Neural cell (in vitro differentiated cells): ENCODE measurements around the gene FLYWCH1. TPM values are rescaled to one million over a fixed set of nuclear protein-coding genes. Genes with fewer than 3 reads are reported as not detected.

Experiments
- H2AFZ ChIP-seq: fragments of 200-600, 300-800 bp; sonication (generic), shearing (Covaris generic); 2 replicates; pipeline ENCODE4 v1.6.0; 2014; ENCODE audit warnings: low read depth, mild to moderate bottlenecking, antibody characterized with exemption, low read length, moderate library complexity
- H3F3A ChIP-seq: fragments of 200-600 bp; shearing (Covaris generic); 2 replicates; pipeline ENCODE4 v1.6.1; 2016; ENCODE audit warnings: mild to moderate bottlenecking, moderate library complexity, mixed read lengths, antibody characterized with exemption, low read length; ENCODE audit not compliant: insufficient read depth, poor library complexity, severe bottlenecking
- H3K27ac ChIP-seq: fragments of 200-600, 300-800 bp; sonication (generic), shearing (Covaris generic); 2 replicates; pipeline ENCODE4 v1.5.1; 2014; ENCODE audit warnings: mild to moderate bottlenecking, low read length, moderate library complexity
- H3K27me3 ChIP-seq: fragments of 300-800, 200-600 bp; sonication (generic), shearing (Covaris generic); 2 replicates; pipeline ENCODE4 v1.6.0; 2014; ENCODE audit warnings: mild to moderate bottlenecking, low read depth, low read length, moderate library complexity; ENCODE audit not compliant: insufficient read depth
- H3K36me3 ChIP-seq: fragments of 300-800, 200-600 bp; sonication (generic), shearing (Covaris generic); 2 replicates; pipeline ENCODE4 v1.5.1; 2014; ENCODE audit warnings: mild to moderate bottlenecking, antibody characterized with exemption, low read length, moderate library complexity; ENCODE audit not compliant: insufficient read depth
- H3K4me2 ChIP-seq: fragments of 300-800, 200-600 bp; sonication (generic), shearing (Covaris generic); 2 replicates; pipeline ENCODE4 v1.6.0; 2014; ENCODE audit warnings: mild to moderate bottlenecking, low read length
- H3K4me3 ChIP-seq: fragments of 300-800, 200-600 bp; sonication (generic), shearing (Covaris generic); 2 replicates; pipeline ENCODE4 v1.5.1; 2014; ENCODE audit warnings: mild to moderate bottlenecking, low read length, moderate library complexity
- H3K79me2 ChIP-seq: fragments of 200-600 bp; shearing (Covaris generic); replicated peaks from 2 replicates; pipeline ENCODE4 v1.6.0; 2014; ENCODE audit warnings: mild to moderate bottlenecking, low read length, moderate library complexity; ENCODE audit not compliant: insufficient read depth
- H3K9ac ChIP-seq: fragments of 300-800, 200-600 bp; sonication (generic), shearing (Covaris generic); 2 replicates; pipeline ENCODE4 v1.6.1; 2016; ENCODE audit warnings: mild to moderate bottlenecking, low read length, mixed read lengths
- H3K9me2 ChIP-seq: fragments of 200-600 bp; shearing (Covaris generic); 2 replicates; pipeline ENCODE4 v1.6.1; 2016; ENCODE audit warnings: mild to moderate bottlenecking, low read length, mixed read lengths; ENCODE audit not compliant: insufficient read depth
- H3K9me3 ChIP-seq: fragments of 200-600, 300-800 bp; sonication (generic), shearing (Covaris generic); 2 replicates; pipeline ENCODE4 v1.6.1; 2016; ENCODE audit warnings: mild to moderate bottlenecking, mixed run types, low read length, moderate library complexity, mixed read lengths
- H4K20me1 ChIP-seq: fragments of 200-600 bp; shearing (Covaris generic); 2 replicates; pipeline ENCODE4 v1.6.1; 2016; ENCODE audit warnings: mild to moderate bottlenecking, mixed run types; ENCODE audit not compliant: insufficient read depth
- EZH2 ChIP-seq: fragments of 200-600, 300-800 bp; shearing (Covaris generic), sonication (generic); IDR thresholded peaks from 2 replicates; pipeline ENCODE4 v1.6.1; 2014; ENCODE audit warnings: antibody characterized with exemption, low read length, borderline replicate concordance, mild to moderate bottlenecking; ENCODE audit not compliant: insufficient read depth, poor library complexity, severe bottlenecking
- MXI1 ChIP-seq: fragments of 450-650 bp; conservative IDR thresholded peaks from 2 replicates; pipeline ENCODE4 v1.6.1; 2014; ENCODE audit warnings: antibody characterized with exemption, mild to moderate bottlenecking; ENCODE audit not compliant: poor library complexity, severe bottlenecking
- RAD21 ChIP-seq: fragments of 450-650 bp; conservative IDR thresholded peaks from 2 replicates; pipeline ENCODE4 v1.6.1; 2014; ENCODE audit warnings: antibody characterized with exemption, mild to moderate bottlenecking, moderate library complexity
- REST ChIP-seq: IDR thresholded peaks from 2 replicates; pipeline ENCODE4 v1.6.1; 2012; ENCODE audit warnings: borderline replicate concordance
- SMC3 ChIP-seq: fragments of 450-650 bp; conservative IDR thresholded peaks from 2 replicates; pipeline ENCODE4 v1.6.1; 2014; ENCODE audit warnings: antibody characterized with exemption, mild to moderate bottlenecking, moderate library complexity; ENCODE audit not compliant: poor library complexity
- TAF1 ChIP-seq: IDR thresholded peaks from 2 replicates; pipeline ENCODE4 v1.6.1; 2012; ENCODE audit warnings: low read depth
- polyA plus RNA-seq: library from polyadenylated mRNA; depleted of rRNA; stranded (reverse); fragments of >200 nt; gene quantifications from 2 replicates; pipeline ENCODE4 v1.2.3, GENCODE V29; 2014
- TF ChIP-seq, protein P1 (sequence below): fragments of 450-650 bp; IDR thresholded peaks from 2 replicates; pipeline ENCODE4 v1.5.1; 2014; ENCODE audit warnings: antibody characterized with exemption, mild to moderate bottlenecking, moderate library complexity; ENCODE audit not compliant: poor library complexity, severe bottlenecking

Gene FLYWCH1
- polyA plus RNA-seq, 1 donor from 2014 or later, result 33.0 TPM

DNA sequence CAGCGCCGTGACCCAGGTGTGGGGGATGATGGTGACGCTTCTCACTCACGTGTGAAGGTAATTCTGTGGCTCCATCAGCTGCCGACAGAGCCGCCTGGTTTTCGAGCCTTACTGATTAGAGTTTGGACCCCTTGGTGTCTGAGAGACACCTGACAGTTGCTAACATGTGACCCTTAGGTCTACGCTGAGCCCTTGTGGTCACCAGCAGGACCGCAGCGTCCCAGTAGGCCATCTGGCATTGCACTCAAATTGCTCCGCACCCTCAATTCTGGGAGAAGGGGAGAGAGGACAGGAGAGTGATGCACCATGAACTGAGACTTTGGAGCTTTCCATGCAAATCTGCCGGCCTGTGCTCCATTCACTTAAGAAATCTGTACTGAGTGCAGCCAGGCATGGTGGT lies 2.5 kb downstream of the FLYWCH1 start:
- peaks cover 4% of the 10 kb centered on the region for H3K79me2 ChIP-seq
- H2AFZ ChIP-seq, result no peak overlapping the region
- no peaks in the 10 kb centered on the region for H3F3A ChIP-seq
- no peaks in the 10 kb centered on the region for H4K20me1 ChIP-seq
- no peak overlapping the region for H3K4me2 ChIP-seq
- TF ChIP-seq EZH2 (no peak), MXI1 (no peak), RAD21 (no peak)
- H3K27ac ChIP-seq, result no peak overlapping the region
- H3K9ac ChIP-seq, result no peak overlapping the region
- no peaks in the 10 kb centered on the region for H3K9me2 ChIP-seq
- no peak overlapping the region for H3K4me3 ChIP-seq
- H3K27me3 ChIP-seq, result no peaks in the 10 kb centered on the region
- H3K36me3 ChIP-seq, result no peaks in the 10 kb centered on the region
- H3K9me3 ChIP-seq, result no peaks in the 10 kb centered on the region

- no peak overlapping the region for H2AFZ ChIP-seq
- no peaks in the 10 kb centered on the region for H4K20me1 ChIP-seq
- TF ChIP-seq EZH2, result no peak
- no peak for TF ChIP-seq TAF1
- TF ChIP-seq, protein P1, sequence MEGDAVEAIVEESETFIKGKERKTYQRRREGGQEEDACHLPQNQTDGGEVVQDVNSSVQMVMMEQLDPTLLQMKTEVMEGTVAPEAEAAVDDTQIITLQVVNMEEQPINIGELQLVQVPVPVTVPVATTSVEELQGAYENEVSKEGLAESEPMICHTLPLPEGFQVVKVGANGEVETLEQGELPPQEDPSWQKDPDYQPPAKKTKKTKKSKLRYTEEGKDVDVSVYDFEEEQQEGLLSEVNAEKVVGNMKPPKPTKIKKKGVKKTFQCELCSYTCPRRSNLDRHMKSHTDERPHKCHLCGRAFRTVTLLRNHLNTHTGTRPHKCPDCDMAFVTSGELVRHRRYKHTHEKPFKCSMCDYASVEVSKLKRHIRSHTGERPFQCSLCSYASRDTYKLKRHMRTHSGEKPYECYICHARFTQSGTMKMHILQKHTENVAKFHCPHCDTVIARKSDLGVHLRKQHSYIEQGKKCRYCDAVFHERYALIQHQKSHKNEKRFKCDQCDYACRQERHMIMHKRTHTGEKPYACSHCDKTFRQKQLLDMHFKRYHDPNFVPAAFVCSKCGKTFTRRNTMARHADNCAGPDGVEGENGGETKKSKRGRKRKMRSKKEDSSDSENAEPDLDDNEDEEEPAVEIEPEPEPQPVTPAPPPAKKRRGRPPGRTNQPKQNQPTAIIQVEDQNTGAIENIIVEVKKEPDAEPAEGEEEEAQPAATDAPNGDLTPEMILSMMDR, result no peak
- no peak for TF ChIP-seq RAD21
- no peak for TF ChIP-seq SMC3
- no peak for TF ChIP-seq MXI1
- TF ChIP-seq REST, result no peak
- no peaks in the 10 kb centered on the region for H3K9me2 ChIP-seq
- H3K27ac ChIP-seq, result no peak overlapping the region
- H3F3A ChIP-seq, result no peaks in the 10 kb centered on the region
- no peak overlapping the region for H3K9ac ChIP-seq
- no peaks in the 10 kb centered on the region for H3K9me3 ChIP-seq
- H3K79me2 ChIP-seq, result peaks cover 4% of the 10 kb centered on the region
- H3K27me3 ChIP-seq, result no peaks in the 10 kb centered on the region
- no peak overlapping the region for H3K4me2 ChIP-seq
- no peak overlapping the region for H3K4me3 ChIP-seq
- H3K36me3 ChIP-seq, result no peaks in the 10 kb centered on the region
Observed at GRCh38 chr16:2915196-2915929, 3.6 kb downstream of the FLYWCH1 start.
